Measurements from ENCODE around the gene CFAP46. TPM values are rescaled to one million over a fixed set of nuclear protein-coding genes. Genes with fewer than 3 reads are reported as not detected.

CFAP46 gene
- total RNA-seq, 6 experiments from 2014 or later: 0.31 to 1.4 (median 0.32) TPM; not detected in 1

DNA sequence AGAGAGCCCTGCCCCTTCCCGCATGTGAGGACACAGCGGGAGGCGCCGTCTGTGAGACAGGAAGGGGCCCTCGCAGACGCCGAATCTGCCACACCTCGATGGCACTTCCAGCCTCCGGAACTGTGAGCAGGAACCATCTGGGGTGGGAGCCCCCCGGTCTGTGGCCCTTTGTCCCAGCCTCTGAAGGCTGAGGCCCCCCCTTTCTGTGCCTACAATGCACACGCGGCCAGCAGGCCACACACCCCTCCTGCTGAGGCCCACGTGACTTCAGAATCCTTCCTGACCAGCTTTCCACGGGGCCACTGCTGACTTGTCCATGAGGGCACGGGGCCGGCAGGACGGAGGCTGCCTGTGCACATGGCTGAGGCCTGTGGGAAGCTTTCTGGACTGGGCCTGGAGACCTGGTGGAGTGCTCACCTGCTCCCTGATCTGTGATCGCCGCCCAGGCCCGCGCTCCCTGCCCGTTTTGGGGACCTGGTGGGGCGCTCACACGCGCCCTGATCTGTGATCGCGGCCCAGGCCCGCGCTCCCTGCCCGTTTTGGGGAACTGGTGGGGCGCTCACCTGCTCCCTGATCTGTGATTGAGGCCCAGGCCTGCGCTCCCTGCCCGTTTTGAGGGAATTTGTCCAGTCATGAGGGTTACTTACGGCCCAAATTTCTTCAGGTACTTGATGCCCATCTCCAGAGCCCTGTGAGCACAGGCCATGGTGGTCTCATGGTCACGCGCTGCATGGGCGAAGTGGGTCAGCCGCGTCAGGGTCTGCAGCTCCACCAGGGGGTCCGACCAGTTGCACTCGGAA, 34.3 kb downstream of the CFAP46 start:
- DNase-seq: no peak
- Mint-ChIP-seq H3K36me3 (ENCODE audit: low read depth) (no peaks in the 10 kb centered on the region), H3K27me3 (ENCODE audit: insufficient read depth) (peaks cover 13% of the 10 kb centered on the region), H3K9me3 (peaks cover 6% of the 10 kb centered on the region; the same call in 1 of the 2 replicates), H3K27ac (no peak overlapping the region), H3K4me3 (no peak overlapping the region), H3K4me1 (ENCODE audit: low read depth) (peaks cover 5% of the 10 kb centered on the region; the same call in 1 of the 2 replicates)
- TF ChIP-seq, protein P1, sequence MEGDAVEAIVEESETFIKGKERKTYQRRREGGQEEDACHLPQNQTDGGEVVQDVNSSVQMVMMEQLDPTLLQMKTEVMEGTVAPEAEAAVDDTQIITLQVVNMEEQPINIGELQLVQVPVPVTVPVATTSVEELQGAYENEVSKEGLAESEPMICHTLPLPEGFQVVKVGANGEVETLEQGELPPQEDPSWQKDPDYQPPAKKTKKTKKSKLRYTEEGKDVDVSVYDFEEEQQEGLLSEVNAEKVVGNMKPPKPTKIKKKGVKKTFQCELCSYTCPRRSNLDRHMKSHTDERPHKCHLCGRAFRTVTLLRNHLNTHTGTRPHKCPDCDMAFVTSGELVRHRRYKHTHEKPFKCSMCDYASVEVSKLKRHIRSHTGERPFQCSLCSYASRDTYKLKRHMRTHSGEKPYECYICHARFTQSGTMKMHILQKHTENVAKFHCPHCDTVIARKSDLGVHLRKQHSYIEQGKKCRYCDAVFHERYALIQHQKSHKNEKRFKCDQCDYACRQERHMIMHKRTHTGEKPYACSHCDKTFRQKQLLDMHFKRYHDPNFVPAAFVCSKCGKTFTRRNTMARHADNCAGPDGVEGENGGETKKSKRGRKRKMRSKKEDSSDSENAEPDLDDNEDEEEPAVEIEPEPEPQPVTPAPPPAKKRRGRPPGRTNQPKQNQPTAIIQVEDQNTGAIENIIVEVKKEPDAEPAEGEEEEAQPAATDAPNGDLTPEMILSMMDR (IDR thresholded peaks at IDR 0.05): no peak

DNA sequence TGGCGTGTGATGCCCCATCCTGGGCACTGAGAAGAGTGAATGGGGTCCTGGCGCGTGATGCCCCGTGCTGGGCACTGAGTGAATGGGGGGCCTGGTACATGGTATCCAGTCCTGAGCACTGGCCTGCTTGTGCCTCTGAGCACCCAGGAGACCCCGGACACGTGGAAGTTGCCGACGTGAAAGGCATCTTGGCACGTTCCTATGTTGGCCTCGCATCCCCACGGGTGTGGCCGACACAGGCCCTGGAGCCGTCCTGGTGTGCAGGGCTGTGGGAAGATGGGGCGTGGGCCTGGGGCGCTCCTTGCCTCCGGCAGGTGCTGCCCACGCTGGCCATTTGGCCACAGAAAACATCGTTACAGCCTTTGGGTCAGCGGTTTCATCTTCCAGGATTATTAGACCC, 35.5 kb downstream of the CFAP46 start:
- Mint-ChIP-seq H3K36me3 (ENCODE audit: low read depth) (no peaks in the 10 kb centered on the region), H3K27ac (no peak overlapping the region), H3K4me1 (ENCODE audit: low read depth) (peaks cover 5% of the 10 kb centered on the region; the same call in 1 of the 2 replicates), H3K4me3 (no peak overlapping the region), H3K27me3 (ENCODE audit: insufficient read depth) (peaks cover 13% of the 10 kb centered on the region), H3K9me3 (peaks cover 6% of the 10 kb centered on the region; the same call in 1 of the 2 replicates)
- TF ChIP-seq, protein P1 (IDR thresholded peaks at IDR 0.05): no peak
- DNase-seq: no peak

DNA sequence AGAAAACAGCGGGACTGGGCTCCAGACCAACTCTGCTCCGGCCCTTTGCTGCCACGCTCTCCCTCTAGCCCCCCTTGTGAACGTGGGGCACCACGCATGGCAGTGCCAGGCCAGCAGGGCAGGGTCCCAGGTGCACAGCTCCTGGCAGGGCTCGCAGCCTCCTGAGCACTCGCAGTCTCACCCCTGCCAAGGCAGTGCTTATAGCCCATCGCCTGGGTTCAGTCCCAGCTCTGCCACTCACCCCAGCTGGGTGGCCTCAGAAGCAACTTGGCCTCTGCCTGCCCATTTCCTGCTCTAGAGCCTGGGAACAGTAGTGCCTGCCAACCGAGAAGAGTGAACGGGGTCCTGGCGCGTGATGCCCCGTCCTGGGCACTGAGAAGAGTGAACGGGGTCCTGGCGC, 36.3 kb downstream of the CFAP46 start:
- no peaks in the 10 kb centered on the region for H3K36me3 Mint-ChIP-seq (ENCODE audit: low read depth)
- no peak overlapping the region for H3K27ac Mint-ChIP-seq
- TF ChIP-seq, protein P1 (IDR thresholded peaks at IDR 0.05): no peak
- peaks cover 5% of the 10 kb centered on the region; the same call in 1 of the 2 replicates for H3K4me1 Mint-ChIP-seq (ENCODE audit: low read depth)
- H3K4me3 Mint-ChIP-seq: no peak overlapping the region
- DNase-seq: no peak
- H3K9me3 Mint-ChIP-seq: peaks cover 6% of the 10 kb centered on the region; the same call in 1 of the 2 replicates
- peaks cover 10% of the 10 kb centered on the region for H3K27me3 Mint-ChIP-seq (ENCODE audit: insufficient read depth)

DNA sequence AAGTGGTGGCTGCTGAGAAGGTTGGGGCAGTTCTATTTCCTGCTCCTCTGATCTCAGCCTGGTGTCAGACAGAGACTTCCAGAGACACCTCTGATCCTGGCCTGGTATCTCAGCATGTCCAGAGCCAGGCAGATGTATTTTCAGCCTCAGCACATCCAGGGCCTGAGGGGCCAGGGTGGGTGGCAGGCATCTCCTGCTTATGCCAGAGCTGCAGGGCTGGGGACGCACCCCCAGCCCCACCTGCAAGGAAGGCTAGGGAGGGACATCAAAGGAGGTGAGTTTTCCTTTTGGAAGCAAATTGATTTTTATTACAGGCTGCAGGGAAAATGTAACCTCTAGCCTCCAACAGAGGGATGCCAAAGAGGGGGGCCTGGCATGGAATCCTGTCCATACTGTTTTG, 36.7 kb downstream of the CFAP46 start:
- H3K4me3 Mint-ChIP-seq: no peak overlapping the region
- H3K36me3 Mint-ChIP-seq (ENCODE audit: low read depth): no peaks in the 10 kb centered on the region
- H3K9me3 Mint-ChIP-seq: peaks cover 6% of the 10 kb centered on the region; the same call in 1 of the 2 replicates
- TF ChIP-seq, protein P1 (IDR thresholded peaks at IDR 0.05): no peak
- DNase-seq: no peak
- H3K4me1 Mint-ChIP-seq (ENCODE audit: low read depth): peaks cover 2% of the 10 kb centered on the region; the same call in 1 of the 2 replicates
- no peak overlapping the region for H3K27ac Mint-ChIP-seq
- H3K27me3 Mint-ChIP-seq (ENCODE audit: insufficient read depth): peaks cover 10% of the 10 kb centered on the region

DNA sequence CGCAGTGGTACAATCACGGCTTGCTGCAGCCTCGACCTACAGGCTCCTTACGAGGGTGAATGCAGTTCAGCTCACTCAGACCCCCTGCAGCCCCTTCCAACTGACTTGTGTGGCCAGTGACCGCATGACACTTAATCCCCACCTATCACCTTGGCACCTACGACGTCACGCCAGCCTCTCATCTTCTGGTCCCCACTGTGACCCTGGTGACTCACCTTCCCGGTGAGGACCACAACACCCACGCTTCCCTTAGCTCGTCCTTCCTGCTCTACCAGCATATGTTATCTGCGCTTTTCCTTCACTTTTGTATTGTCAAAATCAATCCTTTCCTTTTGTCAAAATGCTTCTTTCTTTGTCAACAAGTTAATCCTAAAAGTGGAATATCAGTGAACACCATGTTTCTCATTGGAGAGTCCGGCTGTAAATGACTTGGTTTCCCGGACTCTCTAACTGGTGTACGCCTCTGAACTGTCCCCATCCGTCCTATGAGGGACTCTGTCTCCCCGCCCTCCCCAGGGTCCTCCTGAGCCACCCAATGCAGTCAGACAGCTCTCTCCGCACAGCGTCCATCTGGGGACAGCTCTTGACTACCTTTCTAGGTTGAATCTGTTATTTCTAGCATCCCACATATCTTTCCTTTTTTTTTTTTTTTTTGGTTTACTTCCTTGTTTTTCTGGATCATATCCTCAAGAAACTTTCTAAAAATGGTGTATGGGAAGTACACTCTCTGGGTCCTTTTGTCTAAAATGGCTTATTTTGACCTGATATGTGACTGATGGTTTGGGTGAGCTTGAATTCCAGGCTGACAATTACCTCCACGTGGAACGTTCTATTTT, 37.3 kb downstream of the CFAP46 start:
- Mint-ChIP-seq H3K4me3 (no peak overlapping the region), H3K27ac (no peak overlapping the region), H3K36me3 (ENCODE audit: low read depth) (no peaks in the 10 kb centered on the region), H3K27me3 (ENCODE audit: insufficient read depth) (peaks cover 12% of the 10 kb centered on the region), H3K9me3 (peaks cover 6% of the 10 kb centered on the region; the same call in 1 of the 2 replicates), H3K4me1 (ENCODE audit: low read depth) (no peaks in the 10 kb centered on the region)
- DNase-seq: no peak
- TF ChIP-seq, protein P1 (IDR thresholded peaks at IDR 0.05): no peak

All from HFFc6 (cell line).